ENCODE results near the gene SELENOS.

SELENOS gene, protein sequence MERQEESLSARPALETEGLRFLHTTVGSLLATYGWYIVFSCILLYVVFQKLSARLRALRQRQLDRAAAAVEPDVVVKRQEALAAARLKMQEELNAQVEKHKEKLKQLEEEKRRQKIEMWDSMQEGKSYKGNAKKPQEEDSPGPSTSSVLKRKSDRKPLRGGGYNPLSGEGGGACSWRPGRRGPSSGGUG

DNA sequence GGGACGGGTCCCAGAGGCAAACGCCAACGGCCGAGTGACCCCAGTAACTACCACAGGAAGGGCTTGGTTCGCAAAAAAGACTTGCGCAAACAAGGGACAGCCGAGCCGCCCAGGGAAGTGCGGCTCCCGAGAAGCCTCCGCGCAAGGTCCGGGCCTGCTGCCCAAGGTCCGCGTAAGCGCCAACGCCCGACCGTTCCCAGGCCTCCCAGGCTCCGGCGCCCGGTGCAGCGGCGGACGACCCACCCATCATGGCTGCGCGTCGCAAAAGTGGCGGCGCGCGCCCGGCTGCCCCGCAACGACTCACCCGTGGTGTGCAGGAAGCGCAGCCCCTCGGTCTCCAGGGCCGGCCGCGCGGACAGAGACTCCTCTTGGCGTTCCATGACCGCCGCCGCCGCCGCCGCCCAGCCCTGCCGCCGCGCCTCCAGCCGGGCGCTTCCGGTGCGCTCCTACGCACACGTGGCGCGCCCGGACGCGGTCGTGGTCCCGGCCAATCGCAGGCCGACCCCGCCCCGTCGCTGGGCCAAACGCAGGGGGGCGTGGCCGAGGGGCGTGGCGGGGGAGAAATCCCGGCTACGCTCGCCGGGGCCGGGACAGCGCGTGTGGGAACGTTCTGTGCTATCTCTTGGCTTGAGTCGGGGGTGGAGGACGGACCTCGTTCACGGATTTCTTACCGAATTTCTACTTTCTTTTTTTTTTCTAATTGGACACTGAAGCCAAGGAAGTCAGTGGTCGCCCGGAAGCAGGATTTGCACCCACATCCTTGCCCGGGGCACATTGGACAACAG lies at the start of gene SELENOS:
TSS of gene SELENOS (minus strand) at position 448 of the 785 bp plus-strand sequence. CDS start at position 380, 68 bp downstream.
- peak; percentile 90 to 94 for DNase-seq
- TF ChIP-seq, protein P1, sequence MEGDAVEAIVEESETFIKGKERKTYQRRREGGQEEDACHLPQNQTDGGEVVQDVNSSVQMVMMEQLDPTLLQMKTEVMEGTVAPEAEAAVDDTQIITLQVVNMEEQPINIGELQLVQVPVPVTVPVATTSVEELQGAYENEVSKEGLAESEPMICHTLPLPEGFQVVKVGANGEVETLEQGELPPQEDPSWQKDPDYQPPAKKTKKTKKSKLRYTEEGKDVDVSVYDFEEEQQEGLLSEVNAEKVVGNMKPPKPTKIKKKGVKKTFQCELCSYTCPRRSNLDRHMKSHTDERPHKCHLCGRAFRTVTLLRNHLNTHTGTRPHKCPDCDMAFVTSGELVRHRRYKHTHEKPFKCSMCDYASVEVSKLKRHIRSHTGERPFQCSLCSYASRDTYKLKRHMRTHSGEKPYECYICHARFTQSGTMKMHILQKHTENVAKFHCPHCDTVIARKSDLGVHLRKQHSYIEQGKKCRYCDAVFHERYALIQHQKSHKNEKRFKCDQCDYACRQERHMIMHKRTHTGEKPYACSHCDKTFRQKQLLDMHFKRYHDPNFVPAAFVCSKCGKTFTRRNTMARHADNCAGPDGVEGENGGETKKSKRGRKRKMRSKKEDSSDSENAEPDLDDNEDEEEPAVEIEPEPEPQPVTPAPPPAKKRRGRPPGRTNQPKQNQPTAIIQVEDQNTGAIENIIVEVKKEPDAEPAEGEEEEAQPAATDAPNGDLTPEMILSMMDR (IDR thresholded peaks at IDR 0.05) = no peak
- peak within 1 kb of the TSS; percentile 84 to 92 for H3K27ac ChIP-seq
- peaks cover 0 to 23% (median 18%) of the 10 kb centered on the region in 4 donors for H3K4me1 ChIP-seq
- H3K27me3 ChIP-seq = no peaks in the 10 kb centered on the region
- no peaks in the 10 kb centered on the region for H3K9me3 ChIP-seq
- intact Hi-C loops (cut with DNase I; ENCODE audit: low total_unique reads) = loop anchor here (2.0 kb wide), 1 partner anchor 18 kb away; the partner anchor contains the start of gene SNRPA1
- peaks cover 41 to 53% (median 53%) of the 10 kb centered on the region in 3 donors for H3K36me3 ChIP-seq
- peak within 1 kb of the TSS; percentile 84 to 97 for H3K4me3 ChIP-seq

DNA sequence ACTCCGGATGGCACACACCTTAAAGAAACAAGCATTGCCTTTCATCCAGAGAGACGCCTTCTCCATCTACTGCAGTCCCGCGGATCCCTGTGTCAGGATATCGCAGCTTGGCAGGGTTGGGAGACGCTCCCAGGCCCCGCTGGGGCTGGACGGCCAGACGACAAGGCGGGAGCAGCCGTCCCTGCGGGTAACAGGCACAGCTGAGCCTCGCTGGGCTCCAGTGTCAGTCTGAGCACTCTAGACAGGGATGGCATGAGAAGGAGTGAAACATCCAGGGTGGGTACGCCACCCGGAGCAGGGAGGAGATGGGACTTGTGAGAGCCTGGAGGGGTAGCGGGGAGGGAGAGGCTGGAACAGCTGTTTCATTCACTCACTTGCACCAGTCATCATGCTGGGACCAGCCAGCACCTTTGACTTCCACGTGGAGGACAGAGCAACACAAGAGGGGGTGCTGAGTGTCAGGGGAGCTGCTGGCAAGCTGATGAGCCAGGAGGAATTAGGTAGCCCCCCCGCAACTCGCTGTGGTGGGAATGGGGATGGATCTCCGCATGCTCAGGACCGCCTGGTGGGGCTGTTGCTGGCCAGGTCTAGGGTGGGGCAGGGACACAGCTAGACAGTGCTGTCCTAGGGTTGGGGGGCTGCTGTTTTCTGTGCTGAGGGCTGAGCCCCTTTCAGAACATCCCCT lies 49.3 kb upstream of the SELENOS start:
- TF ChIP-seq, protein P1 (IDR thresholded peaks at IDR 0.05) = no peak
- H3K36me3 ChIP-seq = no peaks in the 10 kb centered on the region
- intact Hi-C loops (cut with DNase I; ENCODE audit: low total_unique reads) = no loop called here
- H3K4me1 ChIP-seq = no peaks in the 10 kb centered on the region
- H3K9me3 ChIP-seq = no peaks in the 10 kb centered on the region
- no peak overlapping the region for H3K4me3 ChIP-seq
- H3K27me3 ChIP-seq = peaks cover 0 to 6% of the 10 kb centered on the region in 2 donors
- peak in 1 of 2 donors; percentile 37 for DNase-seq
- no peak overlapping the region for H3K27ac ChIP-seq

DNA sequence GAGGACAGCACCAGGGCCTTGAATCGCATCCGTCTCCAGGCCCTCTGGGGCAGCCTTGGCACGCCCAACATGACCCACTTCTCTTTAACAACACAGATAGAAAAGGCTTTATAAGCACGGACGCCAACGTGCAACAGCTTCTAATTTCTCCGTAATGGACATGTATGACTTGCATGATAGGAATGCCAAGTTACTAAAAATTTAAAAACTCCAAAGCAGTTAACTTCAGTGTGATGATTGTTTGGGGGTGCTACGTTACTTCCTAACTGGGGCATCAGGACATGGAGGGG lies 48.7 kb upstream of the SELENOS start:
- no peaks in the 10 kb centered on the region for H3K4me1 ChIP-seq
- H3K4me3 ChIP-seq = no peak overlapping the region
- peaks cover 0 to 7% of the 10 kb centered on the region in 2 donors for H3K27me3 ChIP-seq
- no peak for DNase-seq
- TF ChIP-seq, protein P1 (IDR thresholded peaks at IDR 0.05) = no peak
- intact Hi-C loops (cut with DNase I; ENCODE audit: low total_unique reads) = no loop called here
- no peaks in the 10 kb centered on the region for H3K9me3 ChIP-seq
- no peaks in the 10 kb centered on the region for H3K36me3 ChIP-seq
- no peak overlapping the region for H3K27ac ChIP-seq

DNA sequence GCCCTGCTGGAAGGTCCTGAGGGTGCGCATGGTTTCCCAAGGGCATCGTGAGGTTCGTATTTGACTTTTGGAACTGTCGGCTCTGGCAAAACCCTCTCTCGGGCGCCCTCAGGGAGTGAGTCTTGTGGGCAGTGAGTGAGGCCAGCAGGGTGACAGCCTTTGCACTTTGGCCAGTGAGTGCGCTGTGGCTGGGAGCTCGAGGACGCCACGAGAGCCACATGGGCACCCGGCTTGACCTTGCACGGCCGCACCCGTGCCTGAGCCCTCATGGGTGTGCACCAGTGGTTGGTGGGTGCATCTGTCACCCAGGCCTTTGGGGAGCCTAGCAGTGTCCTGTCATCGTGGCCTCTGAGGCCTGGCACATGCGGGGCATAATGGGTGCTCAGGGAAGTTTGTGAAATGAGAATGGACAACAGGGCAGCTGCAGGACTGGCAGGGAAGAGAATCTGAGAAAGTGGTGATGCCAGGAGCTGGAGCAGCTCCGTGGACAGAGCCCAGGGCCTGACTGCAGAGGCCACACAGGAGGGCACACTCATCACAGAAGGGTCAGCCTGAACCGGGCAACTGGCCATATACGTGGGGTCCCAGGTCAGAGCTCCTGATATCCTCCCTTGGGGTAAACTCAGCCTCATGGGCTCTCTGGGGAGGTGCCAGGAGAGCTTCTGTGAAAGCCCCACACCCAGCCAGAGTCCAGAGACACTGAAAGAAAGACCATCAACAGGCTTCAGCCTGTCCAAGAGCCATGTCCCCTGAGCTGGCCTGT lies 48.2 kb upstream of the SELENOS start:
- TF ChIP-seq, protein P1 (IDR thresholded peaks at IDR 0.05) = no peak
- intact Hi-C loops (cut with DNase I; ENCODE audit: low total_unique reads) = no loop called here
- Histone ChIP-seq H3K9me3 (no peaks in the 10 kb centered on the region), H3K4me3 (no peak overlapping the region), H3K4me1 (no peaks in the 10 kb centered on the region), H3K27me3 (peaks cover 0 to 11% of the 10 kb centered on the region in 2 donors), H3K36me3 (no peaks in the 10 kb centered on the region), H3K27ac (no peak overlapping the region)
- DNase-seq = peak in 1 of 2 donors; percentile 39

DNA sequence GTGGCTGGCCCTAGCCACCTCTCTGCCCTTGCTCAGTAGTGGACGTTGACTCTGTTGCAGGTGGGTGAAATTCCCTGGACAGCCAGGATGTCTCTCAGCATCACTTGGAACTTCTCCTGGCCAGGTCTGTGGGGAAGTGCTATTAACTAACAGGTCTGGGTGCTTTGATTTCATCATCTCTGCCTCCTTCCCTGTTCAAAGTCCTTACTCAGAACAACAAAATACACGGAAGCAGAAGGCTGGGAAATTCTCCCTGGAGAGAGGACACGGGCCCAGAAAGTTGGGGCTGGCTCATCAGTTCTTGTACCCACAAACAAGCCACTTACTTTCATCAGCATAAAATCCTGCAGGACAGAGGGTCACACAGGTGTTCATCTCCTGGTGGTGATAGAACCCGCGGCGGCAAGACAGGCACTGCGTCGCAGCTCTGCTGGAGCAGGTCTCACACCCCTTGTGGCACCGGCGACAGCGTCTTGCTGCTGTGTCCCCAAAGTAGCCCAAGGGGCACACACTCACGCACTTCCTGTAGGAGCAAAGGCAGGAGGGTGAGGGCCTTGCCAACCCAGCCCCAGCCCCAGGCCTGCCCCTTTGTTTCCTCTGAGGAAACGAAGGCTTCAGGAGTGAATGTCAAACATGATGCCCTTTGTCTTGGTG lies 47.4 kb upstream of the SELENOS start:
- Histone ChIP-seq H3K9me3 (no peaks in the 10 kb centered on the region), H3K27ac (no peak overlapping the region), H3K4me1 (no peaks in the 10 kb centered on the region), H3K36me3 (no peaks in the 10 kb centered on the region), H3K27me3 (peaks cover 0 to 14% of the 10 kb centered on the region in 2 donors), H3K4me3 (no peak overlapping the region)
- TF ChIP-seq, protein P1 (IDR thresholded peaks at IDR 0.05) = no peak
- DNase-seq = peak in 1 of 2 donors; percentile 33
- intact Hi-C loops (cut with DNase I; ENCODE audit: low total_unique reads) = no loop called here

Measured in tibial artery (tissue), 4 donors.